ENCODE data around the gene FOXL2NB. TPM values are rescaled to one million over a fixed set of nuclear protein-coding genes. Genes with fewer than 3 reads are reported as not detected.
"Not testable (repeated sequence)": the region's sequence is repeated elsewhere in the genome, so short reads cannot be mapped to it uniquely, and the experiment has no call there.

The FOXL2NB gene
- total and polyA plus RNA-seq, 4 donors: not detected

DNA sequence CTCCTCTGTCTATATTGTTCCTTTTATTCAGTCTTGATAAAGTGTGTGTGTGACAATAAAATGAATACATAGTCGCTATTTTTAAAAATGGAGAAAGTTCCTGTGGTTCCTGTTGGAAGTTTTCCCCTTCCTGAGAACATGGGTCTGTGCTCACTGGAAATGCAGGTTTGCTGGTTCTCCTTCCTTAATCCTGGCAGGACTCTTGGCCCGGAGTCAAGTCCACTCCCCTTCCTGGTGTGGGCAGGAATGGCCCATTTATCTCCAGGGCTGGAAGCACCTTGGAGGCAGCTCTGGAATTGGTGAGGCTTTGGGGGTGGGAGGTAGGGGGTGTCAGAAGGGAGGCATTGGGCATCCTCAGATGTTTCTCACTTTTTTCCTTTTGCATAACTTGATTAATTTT, 30.2 kb upstream of the FOXL2NB start:
- Histone ChIP-seq H3K9me3 (ENCODE audit: control insufficient read depth in 4 of 4, insufficient read depth in 3 of 4, low read length in 3 of 4) (no peaks in the 10 kb centered on the region), H3K27ac (ENCODE audit: low read depth in 1 of 2, low read length in 1 of 2) (no peak overlapping the region), H3K36me3 (ENCODE audit: control insufficient read depth in 4 of 4, insufficient read depth in 4 of 4, low read length in 4 of 4) (no peaks in the 10 kb centered on the region), H3K9ac (ENCODE audit: insufficient read depth in 1 of 2, low read length in 2 of 2) (no peak overlapping the region), H3K4me3 (no peak overlapping the region), H3K4me1 (ENCODE audit: control insufficient read depth in 5 of 5, insufficient read depth in 5 of 5, low read length in 5 of 5) (peaks cover 0 to 5% (median 3%) of the 10 kb centered on the region in 5 donors), H3K27me3 (ENCODE audit: control insufficient read depth in 3 of 3, insufficient read depth in 3 of 3, low read length in 2 of 3) (no peaks in the 10 kb centered on the region)
- 31 to 56% methylated on average over 2 of the region's 2 CpGs for WGBS, 2 donors
- TF ChIP-seq, protein P1, sequence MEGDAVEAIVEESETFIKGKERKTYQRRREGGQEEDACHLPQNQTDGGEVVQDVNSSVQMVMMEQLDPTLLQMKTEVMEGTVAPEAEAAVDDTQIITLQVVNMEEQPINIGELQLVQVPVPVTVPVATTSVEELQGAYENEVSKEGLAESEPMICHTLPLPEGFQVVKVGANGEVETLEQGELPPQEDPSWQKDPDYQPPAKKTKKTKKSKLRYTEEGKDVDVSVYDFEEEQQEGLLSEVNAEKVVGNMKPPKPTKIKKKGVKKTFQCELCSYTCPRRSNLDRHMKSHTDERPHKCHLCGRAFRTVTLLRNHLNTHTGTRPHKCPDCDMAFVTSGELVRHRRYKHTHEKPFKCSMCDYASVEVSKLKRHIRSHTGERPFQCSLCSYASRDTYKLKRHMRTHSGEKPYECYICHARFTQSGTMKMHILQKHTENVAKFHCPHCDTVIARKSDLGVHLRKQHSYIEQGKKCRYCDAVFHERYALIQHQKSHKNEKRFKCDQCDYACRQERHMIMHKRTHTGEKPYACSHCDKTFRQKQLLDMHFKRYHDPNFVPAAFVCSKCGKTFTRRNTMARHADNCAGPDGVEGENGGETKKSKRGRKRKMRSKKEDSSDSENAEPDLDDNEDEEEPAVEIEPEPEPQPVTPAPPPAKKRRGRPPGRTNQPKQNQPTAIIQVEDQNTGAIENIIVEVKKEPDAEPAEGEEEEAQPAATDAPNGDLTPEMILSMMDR (IDR thresholded peaks at IDR 0.05; ENCODE audit: control extremely low read depth, extremely low read depth): no peak
- DNase-seq: no peak
- no peak for ATAC-seq (ENCODE audit: insufficient read depth, low FRiP score)

DNA sequence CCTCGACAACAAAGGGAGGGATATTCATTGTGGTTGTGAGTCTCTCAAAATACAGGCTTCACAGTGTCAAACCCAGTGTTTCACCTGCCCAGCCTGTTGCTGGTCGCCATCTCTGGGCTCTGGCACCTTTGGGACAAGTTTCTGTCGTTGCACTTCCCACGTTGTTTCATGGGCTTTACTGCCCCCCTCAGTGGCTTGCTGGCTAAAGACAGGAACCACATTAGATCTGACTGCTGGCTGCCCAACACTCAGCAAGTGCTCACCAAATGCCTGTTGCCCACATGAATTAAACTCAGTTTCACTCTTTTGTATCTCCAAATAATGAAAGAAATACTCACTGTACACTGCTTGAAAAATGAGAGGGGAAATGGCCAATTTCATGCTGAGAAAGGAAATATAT, 27.7 kb upstream of the FOXL2NB start:
- DNase-seq (no peak), ATAC-seq (ENCODE audit: insufficient read depth, low FRiP score) (no peak)
- Histone ChIP-seq H3K9ac (ENCODE audit: insufficient read depth in 1 of 2, low read length in 2 of 2) (no peak overlapping the region), H3K9me3 (ENCODE audit: control insufficient read depth in 4 of 4, insufficient read depth in 3 of 4, low read length in 3 of 4) (no peaks in the 10 kb centered on the region), H3K4me1 (ENCODE audit: control insufficient read depth in 5 of 5, insufficient read depth in 5 of 5, low read length in 5 of 5) (peaks cover 0 to 5% (median 4%) of the 10 kb centered on the region in 5 donors), H3K36me3 (ENCODE audit: control insufficient read depth in 4 of 4, insufficient read depth in 4 of 4, low read length in 4 of 4) (no peaks in the 10 kb centered on the region), H3K27ac (ENCODE audit: low read depth in 1 of 2, low read length in 1 of 2) (no peak overlapping the region), H3K4me3 (no peak overlapping the region), H3K27me3 (ENCODE audit: control insufficient read depth in 3 of 3, insufficient read depth in 3 of 3, low read length in 2 of 3) (no peaks in the 10 kb centered on the region)
- TF ChIP-seq, protein P1 (IDR thresholded peaks at IDR 0.05; ENCODE audit: control extremely low read depth, extremely low read depth): no peak
- WGBS, 2 donors: 74 to 75% methylated on average over 4 of the region's 4 CpGs

DNA sequence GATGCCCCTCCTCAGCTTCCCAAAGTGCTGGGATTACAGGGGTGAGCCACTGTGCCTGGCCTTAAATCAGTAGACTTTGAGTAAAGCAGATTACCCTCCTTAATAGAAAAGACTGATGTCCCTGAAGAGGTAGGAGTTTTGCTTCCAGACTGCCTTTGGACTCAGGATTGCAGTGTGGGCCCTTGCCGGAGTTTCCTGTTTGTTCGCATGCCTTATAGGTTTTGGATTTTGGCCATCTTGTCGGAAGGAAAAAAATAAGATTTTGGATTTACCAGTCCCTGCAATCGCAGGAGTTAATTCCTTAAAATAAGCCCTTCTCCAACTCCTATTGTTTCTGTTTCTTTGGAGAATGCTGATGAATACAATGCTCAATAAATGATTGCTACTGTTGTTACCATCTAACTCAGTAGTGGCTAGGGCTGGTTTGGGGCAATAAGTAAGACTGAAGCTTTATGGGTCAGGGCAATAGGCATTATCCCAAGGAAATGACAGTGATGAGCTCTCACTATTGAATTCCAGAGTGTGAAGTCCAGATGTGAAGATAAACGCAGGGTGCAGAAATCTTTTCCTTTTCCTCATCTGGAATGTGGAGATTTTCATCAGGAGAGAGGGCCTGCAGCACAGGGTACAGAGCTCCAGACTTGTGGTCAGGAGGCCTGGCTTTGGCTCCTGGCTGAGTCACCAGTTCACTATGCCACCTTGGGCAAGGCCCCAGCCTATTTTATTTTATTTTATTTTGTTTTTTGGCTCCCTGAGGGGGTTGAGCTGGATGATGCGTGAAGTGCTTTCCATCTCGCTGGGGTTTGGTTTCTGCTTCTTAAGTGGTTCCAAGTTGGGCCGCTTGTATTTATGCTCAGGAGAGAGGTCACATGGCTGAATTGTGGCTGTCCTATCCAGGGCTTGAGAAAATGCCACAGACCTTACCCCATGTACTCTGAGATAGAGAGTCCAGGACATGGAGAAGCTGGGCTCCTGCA, 25.4 kb upstream of the FOXL2NB start:
- Histone ChIP-seq H3K4me3 (no peak overlapping the region), H3K9ac (ENCODE audit: insufficient read depth in 1 of 2, low read length in 2 of 2) (no peak overlapping the region), H3K27ac (ENCODE audit: low read depth in 1 of 2, low read length in 1 of 2) (peak overlapping the region in 1 of 2 donors; percentile 41), H3K27me3 (ENCODE audit: control insufficient read depth in 3 of 3, insufficient read depth in 3 of 3, low read length in 2 of 3) (no peaks in the 10 kb centered on the region), H3K36me3 (ENCODE audit: control insufficient read depth in 4 of 4, insufficient read depth in 4 of 4, low read length in 4 of 4) (no peaks in the 10 kb centered on the region), H3K4me1 (ENCODE audit: control insufficient read depth in 5 of 5, insufficient read depth in 5 of 5, low read length in 5 of 5) (peaks cover 0 to 3% (median 0%) of the 10 kb centered on the region in 5 donors), H3K9me3 (ENCODE audit: control insufficient read depth in 4 of 4, insufficient read depth in 3 of 4, low read length in 3 of 4) (no peaks in the 10 kb centered on the region)
- no peak for DNase-seq
- ATAC-seq (ENCODE audit: insufficient read depth, low FRiP score): peak; percentile 57
- 82% methylated on average over 8 of the region's 8 CpGs for WGBS, 2 donors
- TF ChIP-seq, protein P1 (IDR thresholded peaks at IDR 0.05; ENCODE audit: control extremely low read depth, extremely low read depth): no peak

DNA sequence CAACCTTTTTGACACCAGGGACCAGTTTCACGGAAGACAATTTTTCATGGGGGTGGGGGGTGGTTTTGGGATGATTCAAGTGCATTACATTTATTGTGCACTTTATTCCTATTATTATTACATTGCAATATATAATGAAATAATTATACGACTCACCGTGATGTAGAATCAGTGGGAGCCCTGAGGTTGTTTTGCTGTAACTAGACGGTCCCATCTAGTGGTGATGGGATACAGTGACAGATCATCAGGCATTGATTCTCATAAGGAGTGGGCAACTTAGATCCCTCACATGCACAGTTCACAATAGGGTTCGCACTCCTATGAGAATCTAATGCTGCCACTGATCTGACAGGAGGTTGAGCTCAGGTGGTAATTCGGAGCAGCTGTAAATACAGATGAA, 24.6 kb upstream of the FOXL2NB start:
- not testable (repeated sequence) for ATAC-seq (ENCODE audit: insufficient read depth, low FRiP score); H3K27me3 ChIP-seq (ENCODE audit: control insufficient read depth in 3 of 3, insufficient read depth in 3 of 3, low read length in 2 of 3); H3K9me3 ChIP-seq (ENCODE audit: control insufficient read depth in 4 of 4, insufficient read depth in 3 of 4, low read length in 3 of 4); DNase-seq; H3K9ac ChIP-seq (ENCODE audit: insufficient read depth in 1 of 2, low read length in 2 of 2); H3K27ac ChIP-seq (ENCODE audit: low read depth in 1 of 2, low read length in 1 of 2); H3K4me3 ChIP-seq; H3K4me1 ChIP-seq (ENCODE audit: control insufficient read depth in 5 of 5, insufficient read depth in 5 of 5, low read length in 5 of 5); H3K36me3 ChIP-seq (ENCODE audit: control insufficient read depth in 4 of 4, insufficient read depth in 4 of 4, low read length in 4 of 4)
- 92 to 94% methylated on average over 6 of the region's 6 CpGs for WGBS, 2 donors
